CD4-positive, alpha-beta T cell treated with Interleukin-12 subunit alpha and Interleukin-12 subunit beta, for 1 hour (primary cell): ENCODE measurements around the gene PDCD7.
A peak's percentile ranks its signal among the peaks of the same experiment; 100 is the strongest.
"Not testable (repeated sequence)": the region's sequence is repeated elsewhere in the genome, so short reads cannot be mapped to it uniquely, and the experiment has no call there.

Experiments
- DNase-seq: peaks from one replicate; pipeline ENCODE4 v3.0.0-alpha.2; 2020

The PDCD7 gene

GRCh38 chr15:65088643-65089021, 45.0 kb downstream of the PDCD7 start:
- DNase-seq, result no peak

GRCh38 chr15:65087873-65088642, 45.5 kb downstream of the PDCD7 start:
- DNase-seq, result no peak

GRCh38 chr15:65087411-65087810, 46.2 kb downstream of the PDCD7 start:
- no peak for DNase-seq

- DNase-seq, result no peak
Measured at GRCh38 chr15:65086680-65087111, 46.9 kb downstream of the PDCD7 start.

- no peak for DNase-seq
Measured at GRCh38 chr15:65085990-65086679, 47.5 kb downstream of the PDCD7 start.

- DNase-seq, result no peak
Measured at GRCh38 chr15:65085207-65085753, 48.3 kb downstream of the PDCD7 start.

GRCh38 chr15:65084500-65085206, 49.0 kb downstream of the PDCD7 start:
- no peak for DNase-seq

GRCh38 chr15:65083262-65083701, 50.3 kb downstream of the PDCD7 start:
- no peak for DNase-seq

GRCh38 chr15:65082303-65082953, 51.2 kb downstream of the PDCD7 start:
- peak; percentile 10 for DNase-seq

- no peak for DNase-seq
Measured at GRCh38 chr15:65081758-65082157, 51.9 kb downstream of the PDCD7 start.

GRCh38 chr15:65081270-65081669, 52.3 kb downstream of the PDCD7 start:
- no peak for DNase-seq

- no peak for DNase-seq
Measured at GRCh38 chr15:65079580-65079979, 54.0 kb downstream of the PDCD7 start.

GRCh38 chr15:65077981-65078352, 55.6 kb downstream of the PDCD7 start:
- DNase-seq, result peak; percentile 41

GRCh38 chr15:65077291-65077980, 56.2 kb downstream of the PDCD7 start:
- no peak for DNase-seq

- no peak for DNase-seq
Measured at GRCh38 chr15:65076486-65077290, 56.9 kb downstream of the PDCD7 start, which contains the start of gene KBTBD13. KBTBD13 (plus strand) TSS chr15:65076746; CDS start chr15:65076816, 70 bp downstream.

- DNase-seq, result not testable (repeated sequence)
Measured at GRCh38 chr15:65075607-65076395, 57.8 kb downstream of the PDCD7 start.

GRCh38 chr15:65074946-65075345, 58.7 kb downstream of the PDCD7 start:
- not testable (repeated sequence) for DNase-seq

- DNase-seq, result no peak
Measured at GRCh38 chr15:65072617-65073016, 61.0 kb downstream of the PDCD7 start.

GRCh38 chr15:65072027-65072426, 61.6 kb downstream of the PDCD7 start:
- no peak for DNase-seq

GRCh38 chr15:65071381-65071811, 62.2 kb downstream of the PDCD7 start:
- DNase-seq, result no peak
